ENCODE data around the gene CLECL1. TPM values are rescaled to one million over a fixed set of nuclear protein-coding genes. Genes with fewer than 3 reads are reported as not detected.

CLECL1 gene
- total and polyA plus RNA-seq, 2 of the 8 experiments (the other 6 are each of a cell fraction or from before 2014, with no cell fraction given): not detected

DNA sequence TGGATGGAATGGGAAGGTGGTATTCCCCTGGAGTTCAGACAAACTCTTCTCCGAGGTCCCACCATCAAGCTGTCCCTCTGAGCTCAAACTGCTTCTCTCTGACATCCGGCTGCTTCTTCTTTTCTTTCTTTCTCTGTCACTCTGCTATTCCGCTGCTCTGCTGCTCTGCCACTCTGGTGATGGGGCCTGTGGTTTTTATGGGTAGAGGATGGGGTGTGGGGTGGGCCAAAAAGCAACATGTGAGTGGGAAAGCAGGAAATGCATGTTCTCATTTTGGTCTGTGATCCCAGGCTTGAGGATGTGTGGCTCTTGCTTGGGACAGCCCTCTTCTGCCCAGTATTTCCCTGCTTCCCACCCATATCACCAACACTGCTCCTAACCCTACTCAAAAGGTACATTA is 30.6 kb downstream of the CLECL1 start:
- no peak overlapping the region for H3K56ac ChIP-seq (replicated peaks; ENCODE audit: insufficient read length, low read depth, low read length)
- no peak overlapping the region for H3K9ac ChIP-seq (replicated peaks in 1 of 4; ENCODE audit: extremely low read depth in 1 of 4, low read depth in 3 of 4, low read length in 3 of 4)
- H2BK5ac ChIP-seq (ENCODE audit: low read depth, low read length): no peak overlapping the region
- H2AK5ac ChIP-seq (ENCODE audit: low read depth, low read length): no peak overlapping the region
- no peak overlapping the region for H4K91ac ChIP-seq (replicated peaks; ENCODE audit: insufficient read length, low read length)
- H3K36me3 ChIP-seq (ENCODE audit: control insufficient read depth in 2 of 4, insufficient read depth in 4 of 4, low read length in 3 of 4): no peaks in the 10 kb centered on the region; a peak in 1 of 8 replicates
- H3K23me2 ChIP-seq (ENCODE audit: low read depth, low read length): no peaks in the 10 kb centered on the region
- no peak overlapping the region for H3K14ac ChIP-seq (ENCODE audit: insufficient read length)
- H3K9me3 ChIP-seq (ENCODE audit: insufficient read depth in 2 of 2, low read depth in 1 of 2, low read length in 1 of 2): peaks cover 3 to 6% of the 10 kb centered on the region in 2 experiments; a peak in 1 of 4 replicates
- no peak for FAIRE-seq
- H4K20me1 ChIP-seq (replicated peaks in 1 of 2; ENCODE audit: control insufficient read depth in 1 of 2, insufficient read depth in 2 of 2, low read length in 2 of 2): no peaks in the 10 kb centered on the region
- POLR2A ChIA-PET (ENCODE audit: partially characterized antibody): no interaction called here
- H2AFZ ChIP-seq (ENCODE audit: low read length): no peak overlapping the region
- no peaks in the 10 kb centered on the region for H3K79me2 ChIP-seq (ENCODE audit: control insufficient read depth in 1 of 2, insufficient read depth in 2 of 2, low read length in 2 of 2)
- no peak overlapping the region for H3K18ac ChIP-seq (ENCODE audit: extremely low read depth, low read length)
- no peak overlapping the region for H2BK15ac ChIP-seq (ENCODE audit: low read length)
- no peak overlapping the region for H2BK120ac ChIP-seq (replicated peaks; ENCODE audit: low read depth, low read length)
- H3K4ac ChIP-seq (replicated peaks; ENCODE audit: insufficient read length, low read depth, low read length): no peak overlapping the region
- no peak overlapping the region for H2BK12ac ChIP-seq (ENCODE audit: low read depth, low read length)
- DNase-seq (ENCODE audit: low read depth in 1 of 2, low spot score in 2 of 2): no peak
- no peak overlapping the region for H3K4me2 ChIP-seq (ENCODE audit: insufficient read depth in 1 of 2, low read depth in 2 of 2, low read length in 2 of 2)
- H3K4me1 ChIP-seq (replicated peaks in 1 of 4; ENCODE audit: control insufficient read depth in 3 of 4, insufficient read depth in 4 of 4, low read length in 3 of 4): no peaks in the 10 kb centered on the region
- H2BK20ac ChIP-seq (ENCODE audit: low read length): no peak overlapping the region
- H3K23ac ChIP-seq (ENCODE audit: insufficient read length): no peak overlapping the region
- CTCF ChIA-PET (ENCODE audit: partially characterized antibody): interaction anchor here (0.8 to 1.1 kb wide), 2 partner anchors 47 to 69 kb away, joined by 3 to 4 read pairs; no protein-coding TSS in a partner anchor
- H3K79me1 ChIP-seq (ENCODE audit: low read depth, low read length): no peaks in the 10 kb centered on the region
- 84% methylated on average over 3 of the region's 3 CpGs; no CpG with 5 or more reads in 1 of the 2 experiments for WGBS, 2 experiments (ENCODE audit: extremely low coverage in 1 of 2, insufficient coverage in 1 of 2, insufficient read length in 1 of 2, insufficient replicate concordance in 2 of 2, low coverage in 1 of 2, low lambda C conversion rate in 2 of 2, missing lambda C conversion rate in 1 of 2)
- H3K4me3 ChIP-seq (ENCODE audit: extremely low read depth in 1 of 4, insufficient read depth in 2 of 4, low read depth in 3 of 4, low read length in 4 of 4): no peak overlapping the region
- no peaks in the 10 kb centered on the region for H3K27me3 ChIP-seq (replicated peaks in 1 of 4; ENCODE audit: control insufficient read depth in 3 of 4, extremely low read depth in 1 of 4, insufficient read depth in 3 of 4, low read length in 3 of 4)
- no peak overlapping the region for H4K5ac ChIP-seq (ENCODE audit: insufficient read length, low read depth, low read length)
- no peak overlapping the region for H3K27ac ChIP-seq (ENCODE audit: low read depth, low read length)
- no peak overlapping the region for H4K8ac ChIP-seq (ENCODE audit: extremely low read depth, insufficient read depth, low read length)
- TF ChIP-seq JUND (IDR thresholded peaks at IDR 0.05; ENCODE audit: low read length): no peak
- TF ChIP-seq SRF (IDR thresholded peaks at IDR 0.05; ENCODE audit: low read depth, low read length): no peak
- TF ChIP-seq, protein P1, sequence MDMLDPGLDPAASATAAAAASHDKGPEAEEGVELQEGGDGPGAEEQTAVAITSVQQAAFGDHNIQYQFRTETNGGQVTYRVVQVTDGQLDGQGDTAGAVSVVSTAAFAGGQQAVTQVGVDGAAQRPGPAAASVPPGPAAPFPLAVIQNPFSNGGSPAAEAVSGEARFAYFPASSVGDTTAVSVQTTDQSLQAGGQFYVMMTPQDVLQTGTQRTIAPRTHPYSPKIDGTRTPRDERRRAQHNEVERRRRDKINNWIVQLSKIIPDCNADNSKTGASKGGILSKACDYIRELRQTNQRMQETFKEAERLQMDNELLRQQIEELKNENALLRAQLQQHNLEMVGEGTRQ (IDR thresholded peaks at IDR 0.05; ENCODE audit: low read length): no peak
